CD4-positive, alpha-beta T cell (primary cell): Measurements from ENCODE around the gene HMGN1. TPM values are rescaled to one million over a fixed set of nuclear protein-coding genes. Genes with fewer than 3 reads are reported as not detected.

Experiments
- ATAC-seq: fragments of 200-7000 bp; cut with Tn5 transposase; one replicate; pipeline ENCODE4 v1.10.0; 2022; ENCODE audit warnings: mild to moderate bottlenecking; ENCODE audit not compliant: poor library complexity
- CTCF ChIA-PET: fragments of 350-600 bp; sonication (Branson Sonifier 250); formaldehyde crosslinking; loops from one replicate; lab custom pipeline; 2021; ENCODE audit warnings: antibody characterized with exemption, inconsistent platforms; lab: Charles Lee
- POLR2A ChIA-PET: fragments of 350-600 bp; sonication (Branson Sonifier 250); formaldehyde crosslinking; loops from one replicate; lab custom pipeline; 2021; ENCODE audit warnings: antibody characterized with exemption, inconsistent platforms; lab: Charles Lee
- DNase-seq, 14 experiments: peaks; one replicate each; pipeline ENCODE4 v3.0.0-alpha.2; 2013 to 2020; ENCODE audit warnings: mixed read lengths in 2 of 14
- H3K27ac ChIP-seq, 2 donors: one replicate each; pipeline versions ENCODE4 v1.5.1 to v1.7.0; 2013; ENCODE audit warnings: low read length in 2 of 2, low read depth in 1 of 2, mild to moderate bottlenecking in 1 of 2
- H3K27me3 ChIP-seq, 2 experiments: 1 replicate in 1 of 2; 2 replicates in 1 of 2; pipeline versions ENCODE4 v1.6.1 to v1.7.0; 2013; ENCODE audit warnings: low read length in 2 of 2, control low read depth in 1 of 2, mild to moderate bottlenecking in 1 of 2, moderate library complexity in 1 of 2; ENCODE audit not compliant: insufficient read depth in 2 of 2, control insufficient read depth in 1 of 2
- H3K36me3 ChIP-seq: one replicate; pipeline ENCODE4 v1.6.1; 2013; ENCODE audit warnings: low read length, control low read depth; ENCODE audit not compliant: insufficient read depth
- H3K4me1 ChIP-seq: one replicate; pipeline ENCODE4 v1.6.1; 2013; ENCODE audit warnings: low read length, control low read depth; ENCODE audit not compliant: insufficient read depth
- H3K4me3 ChIP-seq: one replicate; pipeline ENCODE4 v1.5.1; 2013; ENCODE audit warnings: mild to moderate bottlenecking, low read length, moderate library complexity
- H3K9me3 ChIP-seq, 2 experiments: 1 replicate in 1 of 2; 2 replicates in 1 of 2; pipeline versions ENCODE4 v1.6.1 to v1.7.0; 2013; ENCODE audit warnings: low read length in 2 of 2, mild to moderate bottlenecking in 2 of 2, control low read depth in 1 of 2, moderate library complexity in 1 of 2; ENCODE audit not compliant: control insufficient read depth in 1 of 2, insufficient read depth in 1 of 2
- H3K27ac Mint-ChIP-seq: one replicate; pipeline ENCODE4 v1.8.0; 2020; ENCODE audit warnings: mixed read lengths
- H3K27me3 Mint-ChIP-seq: one replicate; pipeline ENCODE4 v1.8.0; 2021; ENCODE audit warnings: mixed read lengths
- H3K36me3 Mint-ChIP-seq: one replicate; pipeline ENCODE4 v1.8.0; 2021; ENCODE audit warnings: low read depth, mixed read lengths
- H3K4me1 Mint-ChIP-seq: one replicate; pipeline ENCODE4 v1.8.0; 2021; ENCODE audit warnings: low read depth, mixed read lengths
- H3K4me3 Mint-ChIP-seq: one replicate; pipeline ENCODE4 v1.8.0; 2020; ENCODE audit warnings: mild to moderate bottlenecking, mixed read lengths
- H3K9me3 Mint-ChIP-seq: one replicate; pipeline ENCODE4 v1.8.0; 2020; ENCODE audit warnings: mixed read lengths
- CTCF ChIP-seq: fragments of 200-600 bp; IDR thresholded peaks from one replicate; pipeline ENCODE4 v1.8.0; 2022; ENCODE audit warnings: antibody characterized with exemption, mild to moderate bottlenecking
- intact Hi-C, 2 experiments: fragments of 100-400 bp; cut with DNase I in 1 of 2; cut with micrococcal nuclease in 1 of 2; formaldehyde crosslinking; loops; one replicate each; pipeline versions ENCODE4 v1.15.1 to v1.9.0; 2023 to 2025; cut with DNase I, micrococcal nuclease
- total RNA-seq, 174 experiments: library from RNA in 2 of 174; stranded (reverse) in 2 of 174; gene quantifications; one replicate each; pipeline ENCODE4 v1.2.3 and lab custom pipeline; 2021 to 2026

Gene HMGN1
- total RNA-seq, 2 experiments from 2014 or later, result 256 to 262 TPM

- DNase-seq, result no peak
- Histone ChIP-seq H3K27me3 (no peaks in the 10 kb centered on the region), H3K4me3 (no peak overlapping the region), H3K9me3 (no peaks in the 10 kb centered on the region), H3K36me3 (peaks cover 26% of the 10 kb centered on the region), H3K27ac (no peak overlapping the region), H3K4me1 (peaks cover 18% of the 10 kb centered on the region)
- TF ChIP-seq CTCF, result no peak
- CTCF ChIA-PET, result no interaction called here
- H3K36me3 Mint-ChIP-seq, result peaks cover 72% of the 10 kb centered on the region
- no peak overlapping the region for H3K27ac Mint-ChIP-seq
- intact Hi-C loops, result no loop called here
- H3K27me3 Mint-ChIP-seq, result no peaks in the 10 kb centered on the region
- POLR2A ChIA-PET, result no interaction called here
- no peaks in the 10 kb centered on the region for H3K9me3 Mint-ChIP-seq
- no peak overlapping the region for H3K4me3 Mint-ChIP-seq
- no peak for ATAC-seq
- H3K4me1 Mint-ChIP-seq, result peaks cover 47% of the 10 kb centered on the region
Measured at GRCh38 chr21:39307466-39307865, 41.4 kb downstream of the HMGN1 start.

- Histone ChIP-seq H3K27me3 (no peaks in the 10 kb centered on the region), H3K4me3 (no peak overlapping the region), H3K36me3 (peaks cover 69% of the 10 kb centered on the region), H3K4me1 (no peaks in the 10 kb centered on the region), H3K9me3 (peaks cover 0 to 4% of the 10 kb centered on the region in 2 experiments), H3K27ac (no peak overlapping the region)
- POLR2A ChIA-PET, result interaction anchor here (0.7 to 2.5 kb wide), 2 partner anchors 12 to 63 kb away, joined by 3 to 12 read pairs; no protein-coding TSS in a partner anchor
- H3K27ac Mint-ChIP-seq, result no peak overlapping the region
- H3K4me3 Mint-ChIP-seq, result no peak overlapping the region
- DNase-seq (no peak), ATAC-seq (no peak)
- H3K4me1 Mint-ChIP-seq, result peaks cover 47% of the 10 kb centered on the region
- intact Hi-C loops, result no loop called here
- H3K9me3 Mint-ChIP-seq, result peaks cover 8% of the 10 kb centered on the region
- peaks cover 94% of the 10 kb centered on the region for H3K36me3 Mint-ChIP-seq
- no peaks in the 10 kb centered on the region for H3K27me3 Mint-ChIP-seq
- CTCF ChIA-PET, result interaction anchor here (0.9 kb wide), 1 partner anchor 17 kb away, joined by 3 read pairs; no protein-coding TSS in a partner anchor
- TF ChIP-seq CTCF, result no peak
Measured at GRCh38 chr21:39300587-39300986, 48.3 kb downstream of the HMGN1 start.

- intact Hi-C loops, result loop anchor here in 1 of 2 experiments (10.0 kb wide), 1 partner anchor 52 kb away; no protein-coding TSS in a partner anchor
- H3K4me1 Mint-ChIP-seq, result peaks cover 43% of the 10 kb centered on the region
- H3K27me3 ChIP-seq, result no peaks in the 10 kb centered on the region
- H3K4me3 ChIP-seq, result no peak overlapping the region
- ATAC-seq, result no peak
- TF ChIP-seq CTCF, result no peak
- peaks cover 0 to 4% of the 10 kb centered on the region in 2 experiments for H3K9me3 ChIP-seq
- peaks cover 8% of the 10 kb centered on the region for H3K9me3 Mint-ChIP-seq
- H3K27me3 Mint-ChIP-seq, result no peaks in the 10 kb centered on the region
- ChIA-PET CTCF (interaction anchor here (0.5 kb wide), 1 partner anchor 25 kb away, joined by 3 read pairs; no protein-coding TSS in a partner anchor), POLR2A (interaction anchor here (0.9 to 1.9 kb wide), 3 partner anchors 16 to 35 kb away, joined by 3 to 5 read pairs (median 3); no protein-coding TSS in a partner anchor)
- peaks cover 83% of the 10 kb centered on the region for H3K36me3 ChIP-seq
- H3K27ac ChIP-seq, result no peak overlapping the region
- H3K27ac Mint-ChIP-seq, result no peak overlapping the region
- H3K4me1 ChIP-seq, result no peaks in the 10 kb centered on the region
- H3K4me3 Mint-ChIP-seq, result no peak overlapping the region
- DNase-seq, result no peak
- H3K36me3 Mint-ChIP-seq, result peaks cover 99% of the 10 kb centered on the region
Measured at GRCh38 chr21:39296891-39297290, 52.0 kb downstream of the HMGN1 start.

Other genes starting within 250 kb of the HMGN1 start
- 1 to 10 TPM; 7.8 to 7.9 TPM for gene PSMG1, start 165.6 kb downstream of the HMGN1 start, total RNA-seq
- gene BRWD1, start 35.5 kb downstream of the HMGN1 start, total RNA-seq, result 10 to 100 TPM; 84.7 to 92.2 TPM
- gene LCA5L, start 96.7 kb upstream of the HMGN1 start, total RNA-seq, result under 1 TPM in 1 of 2 experiments, not detected in 1; 0.17 TPM
- under 1 TPM; 0.63 to 0.87 TPM for gene SH3BGR, start 102.9 kb upstream of the HMGN1 start, total RNA-seq